Measurements from ENCODE around the gene LCLAT1.
"Not testable (repeated sequence)": the region's sequence is repeated elsewhere in the genome, so short reads cannot be mapped to it uniquely, and the experiment has no call there.

LCLAT1 gene

GRCh38 chr2:30612371-30612770 lies 165.3 kb downstream of the LCLAT1 start:
- DNase-seq: no peak

GRCh38 chr2:30613001-30613400 lies 166.0 kb downstream of the LCLAT1 start:
- DNase-seq: no peak

GRCh38 chr2:30614227-30614626 lies 167.2 kb downstream of the LCLAT1 start:
- DNase-seq: not testable (repeated sequence)

- DNase-seq: no peak
Observed at GRCh38 chr2:30615926-30616325, 168.9 kb downstream of the LCLAT1 start.

GRCh38 chr2:30620102-30620501 lies 173.1 kb downstream of the LCLAT1 start:
- DNase-seq: no peak

- DNase-seq: no peak
Observed at GRCh38 chr2:30621836-30622235, 174.8 kb downstream of the LCLAT1 start.

GRCh38 chr2:30622452-30622851 lies 175.4 kb downstream of the LCLAT1 start:
- no peak for DNase-seq

GRCh38 chr2:30625276-30625675 lies 178.2 kb downstream of the LCLAT1 start:
- DNase-seq: no peak

- no peak for DNase-seq
Observed at GRCh38 chr2:30625701-30626100, 178.7 kb downstream of the LCLAT1 start.

GRCh38 chr2:30626397-30626796 lies 179.4 kb downstream of the LCLAT1 start:
- DNase-seq: no peak

GRCh38 chr2:30627151-30627550 lies 180.1 kb downstream of the LCLAT1 start:
- no peak for DNase-seq

- no peak for DNase-seq
Observed at GRCh38 chr2:30628341-30628740, 181.3 kb downstream of the LCLAT1 start.

GRCh38 chr2:30629866-30630265 lies 182.8 kb downstream of the LCLAT1 start:
- no peak for DNase-seq

GRCh38 chr2:30631051-30631671 lies 184.1 kb downstream of the LCLAT1 start:
- DNase-seq: no peak

GRCh38 chr2:30633039-30633438 lies 186.0 kb downstream of the LCLAT1 start:
- no peak for DNase-seq

GRCh38 chr2:30636311-30636710 lies 189.3 kb downstream of the LCLAT1 start:
- DNase-seq: no peak

- DNase-seq: no peak
Observed at GRCh38 chr2:30639836-30640235, 192.8 kb downstream of the LCLAT1 start.

GRCh38 chr2:30641765-30642345 lies 194.8 kb downstream of the LCLAT1 start:
- peak; percentile 20 for DNase-seq

- DNase-seq: not testable (repeated sequence)
Observed at GRCh38 chr2:30643013-30643412, 196.0 kb downstream of the LCLAT1 start.

- no peak for DNase-seq
Observed at GRCh38 chr2:30643674-30644073, 196.6 kb downstream of the LCLAT1 start.

GRCh38 chr2:30645081-30645744 lies 198.2 kb downstream of the LCLAT1 start:
- no peak for DNase-seq

GRCh38 chr2:30645745-30646119 lies 198.7 kb downstream of the LCLAT1 start:
- DNase-seq: no peak

- no peak for DNase-seq
Observed at GRCh38 chr2:30647752-30648457, 200.9 kb downstream of the LCLAT1 start.

GRCh38 chr2:30649278-30649677 lies 202.2 kb downstream of the LCLAT1 start:
- no peak for DNase-seq
